HL-60 (cell line): ENCODE measurements around the gene TM6SF1.
"Not testable (repeated sequence)": the region's sequence is repeated elsewhere in the genome, so short reads cannot be mapped to it uniquely, and the experiment has no call there.

ENCODE experiments used
- DNase-seq, 2 experiments: peaks; one replicate each; pipeline ENCODE4 v3.0.0-alpha.2; 2010 to 2020; ENCODE audit warnings: low read depth in 1 of 2, low spot score in 1 of 2
- H3K27ac ChIP-seq: fragments of 250-450 bp; sonication (Bioruptor Pico); replicated peaks from 2 replicates; pipeline ENCODE4 v1.5.1; 2020; ENCODE audit warnings: mild to moderate bottlenecking, moderate library complexity
- H3K27me3 ChIP-seq: fragments of 250-450 bp; sonication (Bioruptor Pico); 2 replicates; pipeline ENCODE4 v1.5.1; 2021; ENCODE audit warnings: mild to moderate bottlenecking, moderate library complexity; ENCODE audit not compliant: insufficient read depth, poor library complexity, severe bottlenecking
- H3K4me3 ChIP-seq: replicated peaks from 2 replicates; pipeline ENCODE4 v1.5.1; 2011; ENCODE audit warnings: mild to moderate bottlenecking, control low read depth, low read length; ENCODE audit not compliant: insufficient read depth
- CTCF ChIP-seq: IDR thresholded peaks from one replicate; pipeline ENCODE4 v1.5.1; 2011; ENCODE audit warnings: low read length, control low read depth, inconsistent platforms; ENCODE audit not compliant: insufficient read depth
- GABPA ChIP-seq: IDR thresholded peaks from 2 replicates; pipeline ENCODE4 v1.6.1; 2012; ENCODE audit warnings: low read depth
- POLR2AphosphoS5 ChIP-seq: IDR thresholded peaks from 2 replicates; pipeline ENCODE4 v1.6.1; 2012; ENCODE audit warnings: low read depth
- REST ChIP-seq: IDR thresholded peaks from 2 replicates; pipeline ENCODE4 v1.6.1; 2012; ENCODE audit warnings: low read depth; ENCODE audit not compliant: insufficient replicate concordance
- SPI1 ChIP-seq: IDR thresholded peaks from 2 replicates; pipeline ENCODE4 v1.6.1; 2012; ENCODE audit warnings: low read depth, mild to moderate bottlenecking, borderline replicate concordance

The TM6SF1 gene

GRCh38 chr15:83127547-83128150 is 20.2 kb downstream of the TM6SF1 start:
- no peak for TF ChIP-seq POLR2AphosphoS5
- TF ChIP-seq REST, result no peak
- TF ChIP-seq GABPA, result no peak
- no peaks in the 10 kb centered on the region for H3K27me3 ChIP-seq
- no peak overlapping the region for H3K27ac ChIP-seq
- DNase-seq, result no peak
- no peak overlapping the region for H3K4me3 ChIP-seq

- Histone ChIP-seq H3K27me3 (no peaks in the 10 kb centered on the region), H3K4me3 (no peak overlapping the region), H3K27ac (no peak overlapping the region)
- no peak for TF ChIP-seq REST
- TF ChIP-seq SPI1, result no peak
- no peak for TF ChIP-seq GABPA
- TF ChIP-seq POLR2AphosphoS5, result no peak
- no peak for TF ChIP-seq CTCF
- no peak for DNase-seq
These were observed 22.3 kb downstream of the TM6SF1 start for GRCh38 chr15:83129791-83130190.

GRCh38 chr15:83132861-83133523 is 25.5 kb downstream of the TM6SF1 start:
- no peak overlapping the region for H3K4me3 ChIP-seq
- TF ChIP-seq POLR2AphosphoS5 (no peak), SPI1 (no peak), GABPA (no peak), REST (no peak)
- no peak for DNase-seq
- no peak overlapping the region for H3K27ac ChIP-seq
- H3K27me3 ChIP-seq, result no peaks in the 10 kb centered on the region

GRCh38 chr15:83142151-83142550 is 34.7 kb downstream of the TM6SF1 start:
- not testable (repeated sequence) for DNase-seq, H3K27me3 ChIP-seq, H3K4me3 ChIP-seq, H3K27ac ChIP-seq
